Ureter (tissue), 1 donor: ENCODE data around the gene CST8. TPM values are rescaled to one million over a fixed set of nuclear protein-coding genes. Genes with fewer than 3 reads are reported as not detected.

Source experiments
- DNase-seq: peaks from one replicate; pipeline ENCODE4 v3.0.0-alpha.2; 2020; ENCODE audit warnings: low spot score
- total RNA-seq: library from RNA; stranded (reverse); gene quantifications from one replicate; pipeline ENCODE4 v1.2.4, GENCODE V29; 2023
- donor health status: DM: yes; HTN: yes; CAD: no.

CST8 gene
- total RNA-seq, 1 donor from 2014 or later: not detected

GRCh38 chr20:23476015-23476754 lies 14.7 kb upstream of the CST8 start:
- DNase-seq: no peak

GRCh38 chr20:23477223-23477622 lies 13.7 kb upstream of the CST8 start:
- DNase-seq: no peak

GRCh38 chr20:23479043-23479442 lies 11.9 kb upstream of the CST8 start:
- DNase-seq: no peak

GRCh38 chr20:23482138-23482537 lies 8.8 kb upstream of the CST8 start:
- no peak for DNase-seq

- DNase-seq: no peak
Observed at GRCh38 chr20:23484081-23484480, 6.8 kb upstream of the CST8 start.

- DNase-seq: no peak
Observed at GRCh38 chr20:23488470-23488869, 2.4 kb upstream of the CST8 start.

GRCh38 chr20:23488996-23489395 lies 1.9 kb upstream of the CST8 start:
- no peak for DNase-seq

- DNase-seq: no peak
Observed at GRCh38 chr20:23492292-23492691, 1.4 kb downstream of the CST8 start.

GRCh38 chr20:23493172-23493772 lies 2.4 kb downstream of the CST8 start:
- no peak for DNase-seq

- DNase-seq: no peak
Observed at GRCh38 chr20:23497536-23497935, 6.6 kb downstream of the CST8 start.

GRCh38 chr20:23501926-23502325 lies 11.0 kb downstream of the CST8 start:
- no peak for DNase-seq

GRCh38 chr20:23503649-23504048 lies 12.7 kb downstream of the CST8 start:
- DNase-seq: no peak

- no peak for DNase-seq
Observed at GRCh38 chr20:23507346-23507745, 16.4 kb downstream of the CST8 start.

GRCh38 chr20:23508449-23509229 lies 17.7 kb downstream of the CST8 start:
- DNase-seq: no peak

GRCh38 chr20:23509247-23509913 lies 18.5 kb downstream of the CST8 start:
- no peak for DNase-seq

GRCh38 chr20:23510000-23510590 lies 19.2 kb downstream of the CST8 start:
- no peak for DNase-seq

GRCh38 chr20:23513164-23513563 lies 22.2 kb downstream of the CST8 start:
- DNase-seq: no peak

- no peak for DNase-seq
Observed at GRCh38 chr20:23514848-23515247, 23.9 kb downstream of the CST8 start.

- no peak for DNase-seq
Observed at GRCh38 chr20:23515250-23515939, 24.5 kb downstream of the CST8 start.

- DNase-seq: no peak
Observed at GRCh38 chr20:23517719-23518118, 26.8 kb downstream of the CST8 start.

- DNase-seq: no peak
Observed at GRCh38 chr20:23519556-23519955, 28.6 kb downstream of the CST8 start.
